ES-I3 (cell line): ENCODE results near the gene THSD4.

Experiments
- H3K36me3 ChIP-seq: 2 replicates; pipeline ENCODE4 v1.6.1; 2013; ENCODE audit warnings: mild to moderate bottlenecking, low read length, control low read depth, moderate library complexity; ENCODE audit not compliant: insufficient read depth
- H3K4me1 ChIP-seq: 2 replicates; pipeline ENCODE4 v1.6.1; 2013; ENCODE audit warnings: mild to moderate bottlenecking, control low read depth, low read length; ENCODE audit not compliant: insufficient read depth
- H3K9ac ChIP-seq: 2 replicates; pipeline ENCODE4 v1.6.1; 2013; ENCODE audit warnings: low read depth, mild to moderate bottlenecking, low read length, moderate library complexity
- H3K9me3 ChIP-seq: 2 replicates; pipeline ENCODE4 v1.6.1; 2013; ENCODE audit warnings: mild to moderate bottlenecking, low read length, moderate library complexity; ENCODE audit not compliant: control insufficient read depth, insufficient read depth

The THSD4 gene

DNA sequence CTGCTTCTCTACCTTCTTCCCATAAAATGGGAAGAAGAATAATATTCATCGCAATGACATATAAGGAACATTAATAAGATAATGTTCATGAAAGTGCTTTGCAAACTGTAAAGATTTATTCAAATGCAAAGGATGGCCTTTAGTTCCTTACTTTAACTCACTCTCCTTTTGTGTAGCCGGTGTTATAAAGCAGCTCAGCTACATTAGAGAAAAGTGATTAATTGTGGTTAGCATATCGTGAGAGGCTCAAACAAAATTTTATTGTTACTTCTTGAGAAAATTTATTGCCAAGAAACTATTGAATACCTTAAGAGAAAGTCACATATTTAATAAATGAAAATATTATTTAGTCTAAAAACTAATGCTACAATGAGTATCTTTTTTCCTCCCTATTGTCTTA lies 444.3 kb downstream of the THSD4 start:
- H3K9me3 ChIP-seq, result no peaks in the 10 kb centered on the region
- H3K36me3 ChIP-seq, result no peaks in the 10 kb centered on the region
- H3K4me1 ChIP-seq, result no peaks in the 10 kb centered on the region
- no peak overlapping the region for H3K9ac ChIP-seq

- H3K9ac ChIP-seq, result no peak overlapping the region
- no peaks in the 10 kb centered on the region for H3K4me1 ChIP-seq
- no peaks in the 10 kb centered on the region for H3K9me3 ChIP-seq
- H3K36me3 ChIP-seq, result no peaks in the 10 kb centered on the region
Measured at GRCh38 chr15:71562251-71562650, 447.0 kb downstream of the THSD4 start.

GRCh38 chr15:71564217-71564616 lies 448.9 kb downstream of the THSD4 start:
- Histone ChIP-seq H3K9ac (no peak overlapping the region), H3K9me3 (no peaks in the 10 kb centered on the region), H3K36me3 (no peaks in the 10 kb centered on the region), H3K4me1 (no peaks in the 10 kb centered on the region)

DNA sequence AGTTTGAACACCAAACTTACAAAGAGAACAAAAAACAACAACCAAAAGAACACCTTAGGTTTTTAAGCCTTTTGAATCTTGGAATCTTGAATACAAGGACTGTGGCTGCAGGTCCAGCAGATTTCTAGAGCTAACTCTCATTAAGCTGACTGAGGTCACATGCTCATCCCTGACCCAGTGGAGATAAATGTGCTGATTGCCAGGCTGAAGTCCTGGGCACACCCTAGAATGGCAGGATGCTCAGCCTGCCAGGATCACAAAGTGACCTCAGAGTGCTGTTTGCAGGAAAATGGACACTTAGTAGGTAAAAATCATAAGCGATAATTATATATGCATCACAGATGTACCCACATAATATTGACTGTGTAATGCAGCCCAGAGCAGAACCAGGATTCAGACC lies 449.7 kb downstream of the THSD4 start:
- no peaks in the 10 kb centered on the region for H3K4me1 ChIP-seq
- no peaks in the 10 kb centered on the region for H3K9me3 ChIP-seq
- H3K36me3 ChIP-seq, result no peaks in the 10 kb centered on the region
- H3K9ac ChIP-seq, result no peak overlapping the region

DNA sequence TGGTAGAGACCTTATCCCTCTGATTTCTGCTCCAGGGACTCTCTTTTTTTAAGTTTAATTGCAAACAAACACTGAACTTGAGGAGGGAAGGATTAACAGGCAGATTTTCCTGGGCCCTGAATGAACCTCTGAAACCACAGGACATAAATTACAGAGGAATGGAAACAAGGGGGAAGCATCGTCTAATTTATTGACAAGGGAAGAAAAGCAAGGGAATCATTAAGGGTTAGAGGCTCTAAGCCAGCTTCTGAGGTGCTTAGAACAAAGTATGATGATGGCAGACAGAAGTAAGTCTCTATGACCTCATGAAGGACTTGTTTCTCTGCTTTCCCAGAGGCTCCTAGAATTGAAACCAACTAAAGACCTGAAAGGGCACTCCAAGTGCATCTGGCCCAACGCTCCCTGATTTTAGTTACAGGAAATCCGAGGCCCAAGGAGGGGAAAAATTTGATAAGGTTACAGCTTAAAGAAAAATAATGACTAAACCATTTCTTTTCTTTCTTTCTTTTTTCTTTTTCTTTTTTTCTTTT lies 450.4 kb downstream of the THSD4 start:
- Histone ChIP-seq H3K9ac (no peak overlapping the region), H3K36me3 (no peaks in the 10 kb centered on the region), H3K4me1 (no peaks in the 10 kb centered on the region), H3K9me3 (no peaks in the 10 kb centered on the region)

DNA sequence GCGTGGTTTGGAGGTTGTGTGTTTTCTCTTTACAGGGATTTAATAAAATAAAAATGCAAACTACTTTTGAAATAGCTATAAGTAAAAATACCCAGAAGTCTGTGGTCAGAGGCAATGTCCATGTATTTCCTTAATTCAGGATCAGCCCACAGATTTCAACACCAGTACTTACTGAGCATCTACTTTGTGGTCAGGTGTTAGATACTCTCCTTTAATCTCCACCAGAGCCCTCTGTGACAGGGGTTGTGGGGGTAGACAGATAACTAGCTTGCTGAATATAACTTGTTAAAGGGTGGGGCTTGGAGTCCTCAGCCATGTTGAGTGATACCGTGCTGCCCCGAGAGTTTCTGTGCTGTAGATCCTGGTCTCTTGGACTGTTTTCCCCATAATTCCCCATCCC lies 451.0 kb downstream of the THSD4 start:
- no peaks in the 10 kb centered on the region for H3K36me3 ChIP-seq
- H3K9ac ChIP-seq, result no peak overlapping the region

DNA sequence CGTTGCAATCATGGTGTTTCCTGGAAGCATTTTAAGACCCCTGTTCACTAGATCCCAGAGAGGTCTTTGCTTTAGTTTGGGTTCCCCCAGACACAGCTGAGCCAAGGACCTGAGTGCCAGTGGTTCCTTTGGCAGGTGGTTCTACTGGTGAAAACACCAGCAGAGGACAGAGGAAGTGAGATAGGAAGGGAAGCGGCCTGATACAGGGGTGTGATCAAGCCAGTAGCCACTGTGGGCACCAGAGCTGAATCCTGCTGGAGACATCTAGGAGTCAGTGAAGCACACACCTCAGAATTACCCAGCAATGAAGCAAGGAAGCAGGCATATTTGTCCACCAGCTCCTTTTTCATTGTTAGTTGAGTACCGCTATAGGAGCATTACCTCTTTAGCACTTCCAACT lies 451.9 kb downstream of the THSD4 start:
- H3K4me1 ChIP-seq, result no peaks in the 10 kb centered on the region
- H3K9me3 ChIP-seq, result no peaks in the 10 kb centered on the region
- no peaks in the 10 kb centered on the region for H3K36me3 ChIP-seq
- no peak overlapping the region for H3K9ac ChIP-seq

More for the DNA sequence above, 451.0 kb downstream of the THSD4 start:
- H3K9me3 ChIP-seq, result no peaks in the 10 kb centered on the region
- no peaks in the 10 kb centered on the region for H3K4me1 ChIP-seq

GRCh38 chr15:71568227-71568626 lies 453.0 kb downstream of the THSD4 start:
- no peaks in the 10 kb centered on the region for H3K9me3 ChIP-seq
- peaks cover 4% of the 10 kb centered on the region; the same call in 1 of the 2 replicates for H3K4me1 ChIP-seq
- H3K36me3 ChIP-seq, result no peaks in the 10 kb centered on the region
- H3K9ac ChIP-seq, result no peak overlapping the region

DNA sequence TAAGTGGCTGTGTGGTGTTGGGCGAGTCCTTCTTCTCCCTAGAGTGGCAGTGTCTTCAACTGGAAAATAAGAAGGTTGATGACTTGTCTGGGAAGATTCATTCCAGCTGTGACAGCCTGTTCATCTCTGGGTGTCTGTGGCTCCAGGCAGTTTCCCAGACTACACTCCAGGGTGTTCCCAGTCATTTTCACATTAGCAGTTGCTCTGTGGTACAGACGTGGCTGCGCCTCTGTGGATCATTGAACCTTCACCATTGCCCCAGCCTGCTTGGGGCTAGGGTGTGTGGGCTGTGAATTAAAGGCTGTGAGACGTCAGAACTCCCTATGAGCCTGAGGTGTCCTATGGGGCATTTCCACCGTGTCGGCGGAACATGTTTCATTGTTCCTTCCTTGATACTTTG lies 455.5 kb downstream of the THSD4 start:
- H3K36me3 ChIP-seq, result no peaks in the 10 kb centered on the region
- H3K9ac ChIP-seq, result no peak overlapping the region
- no peaks in the 10 kb centered on the region for H3K9me3 ChIP-seq
- peaks cover 4% of the 10 kb centered on the region; the same call in 1 of the 2 replicates for H3K4me1 ChIP-seq

- no peaks in the 10 kb centered on the region for H3K9me3 ChIP-seq
- H3K4me1 ChIP-seq, result peaks cover 4% of the 10 kb centered on the region; the same call in 1 of the 2 replicates
- no peak overlapping the region for H3K9ac ChIP-seq
- no peaks in the 10 kb centered on the region for H3K36me3 ChIP-seq
Measured at GRCh38 chr15:71571641-71572040, 456.4 kb downstream of the THSD4 start.

DNA sequence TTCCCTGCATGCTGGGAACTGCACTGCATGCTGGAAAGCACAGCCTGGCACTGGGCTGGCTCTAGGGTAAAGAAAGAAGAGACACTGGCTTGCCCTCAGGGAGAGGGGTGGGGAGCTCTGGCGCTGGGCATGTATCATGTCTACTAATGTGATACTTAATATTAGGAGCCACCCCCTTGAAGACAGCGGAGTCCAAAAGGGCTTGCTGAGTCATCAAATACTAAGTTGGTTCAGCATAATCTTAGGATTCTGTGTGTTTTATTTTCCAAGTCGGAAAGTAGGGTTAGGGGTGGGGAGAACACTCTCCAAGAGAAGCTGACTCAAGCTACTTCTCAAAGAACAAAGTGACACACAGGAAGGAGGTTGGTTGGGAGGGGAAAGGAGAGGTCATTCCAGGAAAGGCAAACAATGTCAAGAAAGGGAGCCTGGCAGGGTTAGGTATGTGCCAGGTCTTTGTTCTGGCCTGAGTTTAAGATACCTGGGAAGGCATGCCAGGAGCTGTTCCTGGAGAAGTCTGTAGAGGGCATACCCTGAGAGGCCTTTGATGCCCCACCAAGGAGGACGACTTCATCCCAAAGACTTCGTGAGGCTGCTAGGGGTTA lies 457.3 kb downstream of the THSD4 start:
- peaks cover 4% of the 10 kb centered on the region; the same call in 1 of the 2 replicates for H3K4me1 ChIP-seq
- H3K36me3 ChIP-seq, result no peaks in the 10 kb centered on the region
- no peaks in the 10 kb centered on the region for H3K9me3 ChIP-seq
- no peak overlapping the region for H3K9ac ChIP-seq

DNA sequence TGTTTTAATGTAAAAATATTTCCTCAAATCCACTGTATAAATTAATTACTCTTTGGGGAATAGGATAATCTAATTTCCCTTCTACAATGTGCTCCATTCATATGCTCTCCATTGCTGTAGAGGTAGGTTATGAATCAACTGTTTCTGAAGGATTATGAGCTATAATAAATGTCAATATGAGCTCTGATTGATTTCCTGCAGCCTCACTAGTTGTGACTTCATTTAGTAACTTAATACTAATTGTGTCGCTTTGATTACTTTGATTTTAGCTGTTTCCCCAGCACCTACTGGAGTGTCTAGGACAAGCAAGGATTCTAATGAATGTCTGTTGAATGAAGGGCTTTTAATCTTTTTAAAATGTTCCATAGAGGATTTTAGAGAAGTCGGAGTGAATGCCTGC lies 458.3 kb downstream of the THSD4 start:
- Histone ChIP-seq H3K9me3 (no peaks in the 10 kb centered on the region), H3K36me3 (no peaks in the 10 kb centered on the region), H3K4me1 (peaks cover 4% of the 10 kb centered on the region; the same call in 1 of the 2 replicates), H3K9ac (no peak overlapping the region)

DNA sequence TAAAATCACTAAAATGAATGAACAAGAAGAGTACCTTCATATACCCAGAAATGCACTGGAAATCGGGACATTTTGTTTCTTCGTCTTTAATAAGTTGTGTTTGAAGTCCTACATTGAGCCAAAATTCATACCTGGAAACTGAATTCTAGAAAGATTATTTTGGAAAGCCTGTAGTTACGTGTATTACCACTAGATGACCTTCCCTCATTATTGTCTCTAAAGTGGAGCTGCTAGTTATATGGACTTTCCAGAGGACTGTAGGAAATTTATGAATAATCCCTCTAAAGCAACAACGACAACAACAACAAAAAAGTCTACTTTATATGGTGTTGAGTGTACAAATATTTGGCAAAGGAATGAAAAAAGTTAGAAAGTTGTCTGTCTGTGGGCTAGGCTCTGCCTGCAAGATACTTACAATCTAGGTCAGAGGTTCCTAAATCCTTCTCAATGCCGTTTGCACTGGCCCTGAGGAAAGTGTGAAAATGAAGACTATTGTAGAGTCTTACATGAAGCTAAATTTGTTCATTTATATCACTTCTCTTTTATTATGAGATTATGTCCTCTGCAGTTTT lies 460.3 kb downstream of the THSD4 start:
- no peak overlapping the region for H3K9ac ChIP-seq
- H3K9me3 ChIP-seq, result no peaks in the 10 kb centered on the region
- no peaks in the 10 kb centered on the region for H3K36me3 ChIP-seq
- peaks cover 4% of the 10 kb centered on the region; the same call in 1 of the 2 replicates for H3K4me1 ChIP-seq

- Histone ChIP-seq H3K36me3 (no peaks in the 10 kb centered on the region), H3K9ac (no peak overlapping the region), H3K4me1 (peaks cover 4% of the 10 kb centered on the region; the same call in 1 of the 2 replicates), H3K9me3 (no peaks in the 10 kb centered on the region)
Measured at GRCh38 chr15:71577071-71577470, 461.8 kb downstream of the THSD4 start.

DNA sequence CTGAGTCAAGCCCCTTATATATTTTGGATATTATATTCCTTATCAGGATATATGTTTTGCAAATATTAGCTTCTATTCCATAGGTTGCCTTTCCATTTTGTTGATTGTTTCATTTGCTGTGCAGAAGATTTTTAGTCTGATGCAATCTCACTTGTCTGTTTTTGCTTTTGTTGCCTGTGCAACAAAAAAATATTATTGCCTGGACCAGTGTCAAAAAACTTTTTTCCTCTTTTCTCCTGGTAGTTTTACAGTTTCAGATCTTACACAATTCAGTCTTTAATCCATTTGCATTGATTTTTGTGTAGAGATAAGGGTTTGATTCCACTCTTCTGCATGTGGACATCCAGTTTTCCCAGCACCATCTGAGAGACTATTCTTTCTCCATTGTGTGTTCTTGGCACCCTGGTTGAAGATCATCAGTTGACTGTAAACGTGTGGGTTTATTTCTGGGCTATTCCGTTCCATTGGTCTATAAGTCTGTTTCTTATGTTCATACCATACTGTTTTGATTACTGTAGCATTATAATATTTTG lies 466.2 kb downstream of the THSD4 start:
- no peaks in the 10 kb centered on the region; the same call in 1 of the 2 replicates for H3K9me3 ChIP-seq
- no peak overlapping the region for H3K9ac ChIP-seq
- no peaks in the 10 kb centered on the region for H3K4me1 ChIP-seq
- no peaks in the 10 kb centered on the region for H3K36me3 ChIP-seq
